DMS114 treated with DMSO at 0.1 percent for 48 hours (cell line): ENCODE measurements around the gene DIP2A.
"Not testable (repeated sequence)": the region's sequence is repeated elsewhere in the genome, so short reads cannot be mapped to it uniquely, and the experiment has no call there.

Experiments
- DNase-seq: peaks from one replicate; lab custom pipeline; 2025; ENCODE audit not compliant: unreplicated experiment; lab: John Stamatoyannopoulos, UW

Gene DIP2A

GRCh38 chr21:46516068-46516467, 57.4 kb downstream of the DIP2A start:
- no peak for DNase-seq

DNA sequence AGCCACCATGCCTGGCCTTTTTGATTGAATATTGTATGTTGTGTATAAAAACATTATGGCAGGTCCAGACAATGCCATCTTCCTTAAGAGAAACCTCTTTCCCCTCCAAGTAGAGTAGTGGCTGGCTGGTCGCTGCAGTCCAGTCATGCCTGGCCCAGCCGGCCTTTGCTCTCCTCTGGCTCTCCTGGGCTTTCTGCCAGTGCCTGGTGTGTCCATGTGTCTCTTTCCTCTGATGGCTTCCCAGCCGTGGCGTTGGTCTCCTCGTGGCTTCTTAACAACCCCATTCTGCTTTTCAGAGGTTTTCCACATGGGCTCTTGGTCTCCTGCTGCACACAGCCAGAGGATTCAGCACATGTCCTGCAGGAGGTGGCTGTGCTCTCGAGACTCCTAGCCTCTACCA, 58.7 kb downstream of the DIP2A start:
- no peak for DNase-seq

- DNase-seq, result no peak
Observed at GRCh38 chr21:46518983-46519583, 60.4 kb downstream of the DIP2A start.

DNA sequence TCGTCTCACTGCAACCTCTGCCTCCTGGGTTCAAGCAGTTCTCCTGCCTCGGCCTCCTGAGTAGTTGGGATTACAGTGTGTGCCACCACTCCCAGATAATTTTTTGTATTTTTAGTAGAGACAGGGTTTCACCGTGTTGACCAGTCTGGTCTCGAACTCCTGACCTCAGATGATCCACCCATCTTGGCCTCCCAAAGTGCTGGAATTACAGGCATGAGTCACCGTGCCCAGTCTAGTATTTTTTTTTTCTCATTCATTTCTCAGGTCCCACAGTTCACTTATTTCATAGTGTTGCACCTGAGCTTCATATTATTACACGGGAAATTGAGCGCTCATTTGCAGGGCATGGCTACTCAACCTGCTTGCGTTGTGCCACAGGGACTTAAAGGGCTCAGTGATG, 68.7 kb downstream of the DIP2A start:
- DNase-seq, result not testable (repeated sequence)

DNA sequence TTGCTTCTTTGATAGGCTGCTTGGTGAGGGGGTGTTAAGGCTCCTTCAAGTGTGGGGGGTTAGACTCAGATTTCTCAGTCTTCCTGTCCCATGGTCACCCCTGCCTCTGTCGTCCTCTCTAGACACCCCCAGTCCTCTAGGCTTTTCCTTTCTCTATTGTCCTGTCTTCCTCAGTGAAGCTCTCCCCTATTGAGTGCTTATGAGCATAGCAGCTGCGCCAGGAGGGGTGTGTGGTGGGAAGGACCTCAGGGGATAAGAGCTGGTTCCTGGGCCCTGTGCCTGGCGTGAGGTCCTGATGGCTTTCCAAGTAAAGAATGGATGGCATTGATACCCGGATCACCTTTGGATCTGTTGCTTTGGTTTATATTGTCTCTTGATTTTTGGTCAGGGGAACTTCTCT, 69.1 kb downstream of the DIP2A start:
- no peak for DNase-seq

- no peak for DNase-seq
Observed at GRCh38 chr21:46532080-46532479, 73.4 kb downstream of the DIP2A start.

DNA sequence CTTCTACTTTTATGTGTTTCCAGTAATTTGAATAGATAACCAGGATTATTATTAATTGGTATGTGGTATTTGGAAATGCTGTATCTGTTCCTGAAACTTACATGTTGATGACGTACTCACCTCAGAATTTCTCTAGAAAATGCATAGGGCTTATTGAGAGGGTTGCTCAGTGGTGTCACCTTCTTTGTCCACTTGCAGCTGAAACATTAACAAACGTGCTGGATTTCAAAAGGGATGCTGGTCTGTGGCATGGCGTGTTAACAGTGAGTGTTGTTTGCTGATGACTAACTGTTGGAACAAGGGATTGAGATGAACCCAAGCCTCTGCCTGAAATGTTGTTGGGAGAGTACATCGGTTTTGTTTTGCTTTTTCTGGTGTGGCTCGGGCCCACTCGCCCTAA, 78.3 kb downstream of the DIP2A start:
- no peak for DNase-seq

DNA sequence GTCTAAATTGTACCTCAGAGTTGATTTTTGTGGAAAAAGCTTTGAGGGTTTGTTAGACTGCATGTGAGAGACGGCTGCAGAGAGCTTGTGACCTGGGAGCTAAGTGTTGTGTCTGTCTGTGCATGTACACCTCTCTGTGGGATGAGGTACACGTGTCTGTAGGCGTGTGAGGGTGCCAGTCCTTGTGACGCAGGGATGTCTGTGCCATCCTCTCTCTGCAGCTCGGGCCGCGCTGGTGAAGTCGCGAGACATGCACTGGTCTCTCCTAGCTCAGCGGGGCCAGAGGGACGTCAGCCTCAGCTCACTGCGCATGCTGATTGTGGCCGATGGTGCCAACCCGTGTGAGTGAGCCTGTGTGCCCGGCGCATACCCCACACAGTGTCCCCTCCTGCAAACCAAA, 79.6 kb downstream of the DIP2A start:
- DNase-seq, result no peak

GRCh38 chr21:46538851-46539666, 80.4 kb downstream of the DIP2A start:
- no peak for DNase-seq

DNA sequence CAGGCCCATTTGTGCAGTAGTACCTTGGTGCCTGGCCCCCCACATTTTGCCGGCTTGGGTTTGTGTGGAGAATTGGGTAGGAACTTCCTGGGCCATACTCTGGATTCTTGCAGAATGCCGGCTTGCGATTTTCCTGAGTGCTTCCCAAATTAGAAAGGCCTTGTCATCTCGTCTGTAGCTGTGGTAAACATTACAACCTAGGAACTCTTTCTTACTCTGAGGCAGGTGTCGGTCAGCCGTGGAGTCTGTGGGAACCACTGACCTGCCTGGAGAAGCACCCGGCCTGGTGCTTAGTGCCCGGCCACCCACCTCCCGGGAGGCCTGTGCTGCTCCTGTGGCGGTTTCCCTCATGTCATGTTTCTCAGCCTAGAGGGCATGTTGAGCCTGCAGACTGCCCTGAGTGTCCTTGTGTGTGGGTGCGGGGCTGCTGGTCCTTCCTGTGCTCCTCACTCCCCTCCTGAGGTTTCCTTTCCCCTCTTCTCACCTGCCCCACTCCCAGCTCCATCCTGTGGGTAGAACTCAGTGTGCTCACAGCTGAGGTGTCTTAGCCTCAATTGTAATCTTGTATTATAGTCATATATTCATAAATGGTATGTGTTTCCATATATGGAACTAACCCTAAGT, 81.5 kb downstream of the DIP2A start:
- DNase-seq, result no peak

DNA sequence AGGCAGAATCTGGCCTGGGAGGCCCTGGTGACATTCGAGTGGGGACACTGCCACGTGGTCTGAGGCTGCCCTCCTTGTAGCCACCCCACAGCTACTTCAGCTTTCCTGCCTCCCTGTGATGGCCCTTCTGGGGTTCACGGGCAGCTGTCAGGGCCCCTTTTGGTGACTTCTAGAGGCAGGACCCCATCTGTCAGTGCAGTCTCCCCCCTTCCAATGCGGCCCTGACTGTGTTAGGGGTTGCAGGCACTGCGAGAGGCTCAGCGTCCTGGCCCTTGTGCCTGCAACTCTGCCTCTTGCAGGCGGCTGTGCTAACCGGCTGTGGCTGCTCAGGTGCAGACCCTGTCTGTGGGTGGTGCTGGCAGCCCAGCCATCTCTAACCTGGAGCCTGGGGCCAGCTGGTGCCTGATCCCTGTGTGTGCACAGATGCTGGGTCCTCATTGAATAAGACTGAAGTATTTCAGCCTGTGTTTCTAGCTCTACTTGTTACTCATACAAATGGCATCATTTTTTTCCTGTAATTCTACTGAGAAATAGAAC, 84.0 kb downstream of the DIP2A start:
- DNase-seq, result no peak

DNA sequence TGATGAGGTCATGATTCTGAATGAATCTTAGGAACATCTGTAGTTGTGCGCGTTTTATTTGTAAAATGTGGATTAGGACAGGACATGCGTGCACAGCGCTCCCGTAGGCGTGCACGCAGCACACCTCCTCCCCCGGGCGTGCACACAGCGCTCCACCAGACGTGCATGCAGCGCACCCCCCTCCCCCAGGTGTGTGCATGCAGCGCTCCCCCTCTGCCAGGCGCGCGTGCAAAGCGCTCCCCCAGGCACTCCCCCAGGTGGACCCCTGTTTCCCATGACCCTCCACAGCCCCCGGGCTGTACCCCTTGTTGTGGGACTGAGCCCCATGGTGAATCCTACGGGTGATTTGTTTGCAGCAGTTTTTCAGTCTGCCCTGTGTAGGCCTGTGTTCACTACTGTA, 84.6 kb downstream of the DIP2A start:
- DNase-seq, result no peak

DNA sequence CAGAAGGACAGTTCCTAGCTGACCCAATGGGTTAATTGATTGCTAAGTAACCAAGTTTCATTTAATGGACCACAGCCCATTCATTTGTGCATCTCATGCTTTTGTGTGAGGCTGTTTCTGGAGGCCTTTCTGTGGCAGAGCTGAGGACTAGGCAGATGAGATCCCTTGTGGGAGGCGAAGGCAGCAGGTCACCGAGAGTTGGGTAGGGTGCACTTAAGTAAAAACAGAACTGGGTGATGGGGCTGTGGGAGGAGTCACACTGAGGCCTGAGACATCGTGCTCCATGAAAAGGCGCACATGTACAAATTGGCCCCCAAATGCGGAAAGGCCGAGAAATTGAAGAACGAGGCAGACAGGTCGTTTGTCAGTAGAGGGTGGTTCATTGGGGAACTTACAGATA, 85.3 kb downstream of the DIP2A start:
- DNase-seq, result no peak

DNA sequence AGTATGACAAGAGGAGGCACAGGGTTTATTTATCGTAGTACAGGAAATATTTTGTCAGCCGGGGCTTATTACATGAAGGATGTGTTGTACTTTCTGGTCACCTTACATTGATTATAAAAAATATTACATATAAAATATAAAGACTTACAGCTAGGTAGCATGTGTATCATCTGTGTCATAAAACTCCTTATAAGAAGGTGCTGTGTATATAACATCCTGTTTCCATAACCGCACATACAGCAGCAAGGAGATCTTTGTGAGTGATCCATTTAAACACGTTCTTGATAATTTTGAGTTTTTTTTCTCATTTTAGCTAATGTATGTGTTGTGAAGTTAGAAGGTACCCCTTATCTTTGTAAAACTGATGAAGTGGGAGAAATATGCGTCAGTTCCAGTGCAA, 86.1 kb downstream of the DIP2A start:
- DNase-seq, result no peak

DNA sequence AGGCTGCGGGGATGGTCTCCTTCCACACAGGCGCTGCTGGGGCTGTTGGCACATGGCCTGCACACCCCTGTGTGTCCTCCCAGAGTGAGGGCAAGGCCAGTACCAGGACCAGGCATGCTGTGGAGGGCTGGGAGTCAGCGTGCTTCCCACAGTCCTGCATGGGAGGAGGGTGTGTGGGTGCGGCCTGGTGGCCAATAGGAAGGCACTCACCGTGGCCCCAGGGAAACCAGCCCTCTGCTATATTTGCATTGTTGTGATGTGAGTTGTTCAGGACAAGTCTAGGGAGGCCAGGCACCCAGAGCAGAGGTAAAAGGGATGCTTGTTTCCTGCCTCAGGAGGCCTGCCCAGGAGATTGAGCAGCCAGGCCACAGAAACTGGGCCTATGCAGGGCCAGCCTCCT, 86.7 kb downstream of the DIP2A start:
- no peak for DNase-seq

DNA sequence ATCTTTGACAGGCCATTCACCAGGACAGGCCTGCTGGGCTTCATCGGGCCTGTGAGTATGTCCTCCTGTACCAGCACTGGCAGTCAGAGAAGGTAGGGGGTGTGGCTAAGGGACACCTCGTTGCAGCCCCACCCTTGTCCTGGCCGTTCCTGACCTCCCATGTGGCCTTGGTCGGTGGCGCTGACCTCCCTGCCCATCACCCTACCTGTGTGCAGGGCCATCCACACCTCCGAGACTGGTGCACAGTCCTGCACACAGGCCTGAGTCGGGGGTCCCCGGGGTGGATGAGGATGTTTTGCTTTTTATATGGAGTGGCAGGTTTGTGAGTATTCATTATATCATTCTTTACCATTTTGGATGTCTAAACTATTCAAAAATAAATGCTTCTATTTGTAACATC, 87.2 kb downstream of the DIP2A start:
- DNase-seq, result no peak

DNA sequence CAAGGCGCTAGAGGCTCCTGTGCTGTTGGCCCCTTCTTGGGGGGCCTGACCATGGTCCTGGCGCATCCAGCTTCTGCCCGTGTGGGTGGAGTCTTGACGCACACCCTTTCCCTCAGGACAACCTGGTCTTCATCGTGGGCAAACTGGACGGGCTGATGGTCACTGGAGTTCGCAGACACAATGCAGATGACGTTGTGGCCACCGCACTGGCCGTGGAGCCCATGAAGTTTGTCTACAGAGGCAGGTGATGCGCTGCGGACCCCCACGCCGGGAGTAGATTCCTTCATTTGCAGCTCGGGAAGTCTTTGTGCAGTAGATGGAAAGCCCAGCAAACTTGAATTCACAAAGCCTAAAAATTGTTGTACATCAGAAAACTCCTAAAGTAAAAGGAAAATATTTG, 88.1 kb downstream of the DIP2A start:
- no peak for DNase-seq

DNA sequence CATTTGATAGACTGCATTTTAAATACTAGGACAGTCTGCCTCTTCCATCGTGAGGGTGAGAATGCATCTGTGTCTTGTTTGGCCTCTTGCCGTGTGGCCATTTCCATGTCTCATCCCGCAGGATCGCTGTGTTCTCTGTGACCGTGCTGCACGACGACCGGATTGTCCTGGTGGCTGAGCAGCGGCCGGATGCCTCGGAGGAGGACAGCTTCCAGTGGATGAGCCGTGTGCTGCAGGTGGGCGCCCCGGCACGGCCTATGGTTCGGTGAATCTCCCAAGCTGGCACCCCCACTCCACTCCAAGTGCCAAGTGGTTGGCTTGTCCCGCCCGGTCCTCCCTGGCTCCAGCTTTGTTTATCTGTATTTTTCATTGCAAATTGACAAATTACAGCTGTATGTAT, 91.0 kb downstream of the DIP2A start:
- no peak for DNase-seq

DNA sequence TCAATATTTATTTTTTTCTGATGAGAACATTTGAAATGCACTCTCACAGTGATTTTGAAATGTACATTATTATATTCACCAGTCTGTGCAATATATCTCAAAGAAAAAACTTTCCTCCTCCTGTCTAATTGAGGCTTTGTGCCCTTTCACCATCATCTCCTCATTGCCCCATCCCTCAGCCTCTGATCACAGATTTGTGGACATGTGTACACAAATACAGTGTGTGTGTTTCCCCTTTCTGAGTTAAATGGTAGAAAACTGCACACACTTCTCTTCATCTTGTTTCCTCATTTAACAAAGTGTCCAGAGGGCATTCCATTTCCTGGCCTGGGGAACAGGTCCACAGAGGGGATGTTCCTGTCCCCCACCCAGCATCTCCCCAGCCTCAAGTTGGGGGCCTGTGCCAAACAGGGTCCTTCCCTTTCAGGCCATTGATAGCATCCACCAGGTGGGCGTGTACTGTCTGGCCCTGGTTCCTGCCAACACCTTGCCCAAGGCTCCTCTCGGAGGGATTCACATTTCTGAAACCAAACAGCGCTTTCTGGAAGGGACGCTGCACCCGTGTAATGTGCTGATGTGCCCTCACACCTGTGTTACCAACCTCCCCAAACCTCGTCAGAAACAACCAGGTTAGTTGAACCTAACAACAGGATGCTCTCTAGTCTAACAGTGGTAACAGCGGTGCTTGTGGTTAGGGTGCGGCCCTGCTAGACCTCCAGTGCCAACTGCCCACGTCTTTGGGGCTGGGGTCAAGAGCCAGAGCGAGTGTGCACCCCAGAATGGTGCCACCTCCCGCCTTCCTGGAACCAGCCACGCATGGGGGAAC, 91.6 kb downstream of the DIP2A start:
- DNase-seq, result no peak

DNA sequence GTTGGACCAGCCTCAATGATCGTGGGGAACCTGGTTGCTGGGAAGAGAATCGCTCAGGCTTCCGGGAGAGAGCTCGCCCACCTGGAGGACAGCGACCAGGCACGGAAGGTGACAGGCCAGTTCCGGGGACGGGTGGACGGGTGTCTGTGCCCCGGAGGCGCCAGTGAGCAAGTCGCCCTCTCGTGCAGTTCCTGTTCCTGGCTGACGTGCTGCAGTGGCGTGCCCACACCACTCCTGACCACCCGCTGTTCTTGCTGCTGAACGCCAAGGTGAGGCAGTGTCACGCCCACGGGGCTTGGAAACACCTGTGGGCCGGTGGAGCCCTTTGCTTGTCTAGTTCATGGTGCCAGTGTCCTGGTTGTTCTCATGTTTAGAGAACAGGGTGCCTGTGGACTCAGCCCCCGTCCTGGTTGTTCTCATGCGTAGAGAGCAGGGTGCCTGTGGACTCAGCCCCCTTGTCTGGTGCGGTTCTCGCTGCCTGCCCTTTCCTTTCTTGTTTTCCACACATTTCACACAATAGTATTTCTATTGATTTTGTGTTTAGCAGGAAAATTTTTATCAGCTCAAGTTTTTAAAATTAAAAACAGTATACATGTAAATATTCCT, 93.0 kb downstream of the DIP2A start:
- DNase-seq, result no peak

GRCh38 chr21:46552274-46552673, 93.6 kb downstream of the DIP2A start:
- DNase-seq, result no peak
